Left ventricle myocardium inferior (tissue), 1 donor: ENCODE results near the gene MVB12B. TPM values are rescaled to one million over a fixed set of nuclear protein-coding genes. Genes with fewer than 3 reads are reported as not detected.

Source experiments
- DNase-seq: peaks from one replicate; pipeline ENCODE4 v3.0.0-alpha.2; 2020
- H3K27ac ChIP-seq: fragments of 200-600 bp; replicated peaks from 2 replicates; pipeline ENCODE4 v1.8.0; 2021
- H3K27me3 ChIP-seq: fragments of 200-600 bp; 2 replicates; pipeline ENCODE4 v1.8.0; 2021; ENCODE audit warnings: low read depth
- H3K36me3 ChIP-seq: fragments of 200-600 bp; 2 replicates; pipeline ENCODE4 v1.8.0; 2021
- H3K4me1 ChIP-seq: fragments of 200-600 bp; 2 replicates; pipeline ENCODE4 v1.8.0; 2021
- H3K4me3 ChIP-seq: fragments of 200-600 bp; 2 replicates; pipeline ENCODE4 v1.8.0; 2021; ENCODE audit warnings: mild to moderate bottlenecking, moderate library complexity
- H3K9me3 ChIP-seq: fragments of 200-600 bp; replicated peaks from 2 replicates; pipeline ENCODE4 v1.8.0; 2021
- intact Hi-C: fragments of 100-400 bp; cut with micrococcal nuclease; formaldehyde crosslinking; loops from one replicate; pipeline ENCODE4 v1.11.0; 2022
- total RNA-seq: library from RNA; stranded (reverse); fragmentation: NEBNext Ultra II Directional; extraction: Animal tissue kit (Norgen Biotek cat#: 25700); gene quantifications from one replicate; pipeline ENCODE4 v1.2.1, GENCODE V29; 2021
- TF ChIP-seq, protein P1 (sequence below): fragments of 200-600 bp; IDR thresholded peaks from 2 replicates; pipeline ENCODE4 v1.8.0; 2021; ENCODE audit warnings: antibody characterized with exemption, mild to moderate bottlenecking, borderline replicate concordance
- donor health status: DM: no; HTN: yes; CAD: no; lungs with severe emphysema.

Gene MVB12B
- total RNA-seq, 1 donor from 2014 or later, result 11.2 TPM

- Histone ChIP-seq H3K27me3 (no peaks in the 10 kb centered on the region), H3K9me3 (no peaks in the 10 kb centered on the region), H3K36me3 (no peaks in the 10 kb centered on the region), H3K27ac (no peak overlapping the region), H3K4me1 (no peaks in the 10 kb centered on the region), H3K4me3 (no peak overlapping the region)
- TF ChIP-seq, protein P1, sequence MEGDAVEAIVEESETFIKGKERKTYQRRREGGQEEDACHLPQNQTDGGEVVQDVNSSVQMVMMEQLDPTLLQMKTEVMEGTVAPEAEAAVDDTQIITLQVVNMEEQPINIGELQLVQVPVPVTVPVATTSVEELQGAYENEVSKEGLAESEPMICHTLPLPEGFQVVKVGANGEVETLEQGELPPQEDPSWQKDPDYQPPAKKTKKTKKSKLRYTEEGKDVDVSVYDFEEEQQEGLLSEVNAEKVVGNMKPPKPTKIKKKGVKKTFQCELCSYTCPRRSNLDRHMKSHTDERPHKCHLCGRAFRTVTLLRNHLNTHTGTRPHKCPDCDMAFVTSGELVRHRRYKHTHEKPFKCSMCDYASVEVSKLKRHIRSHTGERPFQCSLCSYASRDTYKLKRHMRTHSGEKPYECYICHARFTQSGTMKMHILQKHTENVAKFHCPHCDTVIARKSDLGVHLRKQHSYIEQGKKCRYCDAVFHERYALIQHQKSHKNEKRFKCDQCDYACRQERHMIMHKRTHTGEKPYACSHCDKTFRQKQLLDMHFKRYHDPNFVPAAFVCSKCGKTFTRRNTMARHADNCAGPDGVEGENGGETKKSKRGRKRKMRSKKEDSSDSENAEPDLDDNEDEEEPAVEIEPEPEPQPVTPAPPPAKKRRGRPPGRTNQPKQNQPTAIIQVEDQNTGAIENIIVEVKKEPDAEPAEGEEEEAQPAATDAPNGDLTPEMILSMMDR, result no peak
- DNase-seq, result no peak
- intact Hi-C loops, result no loop called here
These were observed 109.0 kb downstream of the MVB12B start for GRCh38 chr9:126435626-126436025.

DNA sequence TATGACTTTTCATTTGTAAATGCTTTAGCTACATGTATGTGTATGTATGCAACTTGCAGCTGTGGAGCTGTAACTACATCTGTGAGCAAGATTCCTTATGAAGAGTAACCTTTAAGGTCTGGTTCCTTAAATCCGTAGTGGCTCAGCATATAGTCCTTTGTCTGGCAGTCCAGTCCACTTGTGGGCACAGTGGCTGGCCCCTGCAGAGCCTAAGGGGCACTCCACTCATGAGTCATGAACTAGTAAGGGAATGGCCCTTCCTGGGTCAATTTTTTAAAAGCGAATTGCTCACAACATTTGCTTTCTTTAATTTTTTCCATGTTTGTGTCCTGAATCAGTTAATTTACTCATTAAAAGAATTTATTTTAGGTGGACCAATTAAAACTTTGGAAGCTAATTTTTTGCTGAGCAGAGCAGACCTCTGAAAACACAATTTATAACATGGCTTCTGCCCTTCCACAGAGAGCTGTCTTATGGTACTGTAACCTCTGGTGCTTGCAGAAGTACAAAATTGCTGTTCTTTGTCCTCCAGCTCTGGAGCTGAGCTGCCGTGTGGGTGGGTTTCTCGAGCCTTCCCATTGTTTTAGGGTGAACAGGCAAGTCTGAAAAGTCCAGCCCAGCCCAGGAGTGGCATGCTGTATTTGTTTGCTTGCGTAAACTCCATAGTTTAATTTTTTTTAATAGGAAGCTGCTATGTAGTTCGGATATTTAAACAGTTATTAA is 110.1 kb downstream of the MVB12B start:
- Histone ChIP-seq H3K27me3 (no peaks in the 10 kb centered on the region), H3K27ac (no peak overlapping the region), H3K4me3 (no peak overlapping the region), H3K9me3 (no peaks in the 10 kb centered on the region), H3K36me3 (no peaks in the 10 kb centered on the region), H3K4me1 (no peaks in the 10 kb centered on the region)
- TF ChIP-seq, protein P1, result no peak
- no peak for DNase-seq
- intact Hi-C loops, result no loop called here

DNA sequence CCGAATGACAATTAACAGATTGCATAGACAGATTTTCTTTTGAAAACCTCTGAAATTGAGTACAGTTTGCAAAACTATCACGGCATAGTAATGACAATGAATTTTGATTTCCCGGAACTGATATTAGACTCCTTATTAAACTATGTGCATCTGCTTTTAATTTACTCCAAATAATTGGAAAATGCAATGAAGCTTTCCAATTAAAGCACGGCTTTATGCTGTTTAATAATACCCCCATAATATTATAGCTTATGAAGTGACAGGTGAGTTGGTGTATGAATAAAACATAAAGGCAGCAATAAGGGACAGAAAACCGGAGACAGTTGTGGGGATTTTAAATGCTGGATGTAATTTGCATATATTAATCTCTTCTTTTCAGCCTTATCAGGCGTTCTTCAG is 110.6 kb downstream of the MVB12B start:
- no peak overlapping the region for H3K27ac ChIP-seq
- DNase-seq, result no peak
- H3K4me1 ChIP-seq, result no peaks in the 10 kb centered on the region
- no peak overlapping the region for H3K4me3 ChIP-seq
- H3K36me3 ChIP-seq, result no peaks in the 10 kb centered on the region
- no peaks in the 10 kb centered on the region for H3K27me3 ChIP-seq
- intact Hi-C loops, result no loop called here
- H3K9me3 ChIP-seq, result no peaks in the 10 kb centered on the region
- TF ChIP-seq, protein P1, result no peak

DNA sequence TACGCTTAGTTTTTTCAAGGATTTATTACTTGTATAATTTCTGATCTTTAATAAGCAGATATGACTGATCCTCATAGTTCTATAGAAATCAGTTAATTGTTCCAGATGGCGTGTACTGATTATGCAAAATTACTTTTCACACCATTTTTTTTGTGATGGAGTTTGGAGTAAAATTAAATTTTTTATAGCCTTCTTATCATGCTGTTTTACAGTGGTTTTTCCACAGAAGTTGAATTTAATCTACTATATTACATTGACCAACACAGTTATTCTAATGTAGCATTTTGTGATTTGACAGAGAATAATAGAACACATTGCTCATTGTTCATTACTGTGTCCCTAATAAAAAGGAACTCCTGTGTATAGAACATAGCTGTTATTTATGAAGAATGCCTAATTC is 111.1 kb downstream of the MVB12B start:
- no peak overlapping the region for H3K27ac ChIP-seq
- intact Hi-C loops, result no loop called here
- no peaks in the 10 kb centered on the region for H3K4me1 ChIP-seq
- H3K27me3 ChIP-seq, result no peaks in the 10 kb centered on the region
- H3K9me3 ChIP-seq, result no peaks in the 10 kb centered on the region
- no peaks in the 10 kb centered on the region for H3K36me3 ChIP-seq
- no peak overlapping the region for H3K4me3 ChIP-seq
- DNase-seq, result no peak
- TF ChIP-seq, protein P1, result no peak

DNA sequence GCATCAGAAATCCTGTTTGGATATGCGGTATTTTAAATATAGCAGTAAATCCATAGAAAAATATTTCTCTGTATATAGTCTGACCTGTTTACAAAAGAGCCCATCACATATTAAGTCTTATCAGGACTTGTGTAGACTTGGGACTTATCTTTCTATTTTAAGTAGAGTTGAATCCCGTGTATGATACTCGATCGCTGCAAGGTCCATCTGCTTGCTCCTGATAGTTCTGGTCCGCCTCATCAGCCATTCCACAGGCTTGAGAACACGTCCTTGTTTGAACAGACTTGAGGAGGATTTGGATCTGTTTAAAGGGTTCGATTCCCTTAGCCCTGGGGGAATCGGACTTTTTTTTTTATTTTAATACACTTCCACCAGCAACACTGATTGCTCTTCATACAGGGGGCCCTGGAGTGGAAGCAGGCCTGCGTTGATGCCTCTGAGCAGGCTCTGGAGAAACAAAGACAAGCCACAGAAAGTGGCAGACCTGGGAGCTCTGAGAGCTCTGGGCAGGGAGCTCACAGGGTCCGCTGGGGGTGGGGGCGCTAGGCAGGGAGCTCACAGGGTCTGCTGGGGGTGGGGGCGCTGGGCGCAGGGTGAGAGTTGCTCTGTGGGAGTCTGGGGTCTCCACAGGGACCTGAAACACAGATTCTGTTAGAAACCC is 112.2 kb downstream of the MVB12B start:
- Histone ChIP-seq H3K4me3 (no peak overlapping the region), H3K9me3 (no peaks in the 10 kb centered on the region), H3K36me3 (no peaks in the 10 kb centered on the region), H3K27me3 (no peaks in the 10 kb centered on the region), H3K4me1 (no peaks in the 10 kb centered on the region), H3K27ac (no peak overlapping the region)
- intact Hi-C loops, result no loop called here
- DNase-seq, result no peak
- TF ChIP-seq, protein P1, result no peak
